ENCODE results near the gene NUP62CL. TPM values are rescaled to one million over a fixed set of nuclear protein-coding genes. Genes with fewer than 3 reads are reported as not detected.

Gene NUP62CL
- polyA plus RNA-seq, 1 donor from 2014 or later: 1.9 TPM

- H3K4me3 ChIP-seq (ENCODE audit: low read length): no peak overlapping the region
Observed at GRCh38 chrX:107227780-107228485, 21.7 kb upstream of the NUP62CL start.

GRCh38 chrX:107226757-107227156 lies 20.5 kb upstream of the NUP62CL start:
- Histone ChIP-seq H3K79me2 (replicated peaks; ENCODE audit: insufficient read depth, low read length) (no peaks in the 10 kb centered on the region), H3K27me3 (ENCODE audit: insufficient read depth, low read depth, low read length) (no peaks in the 10 kb centered on the region), H3K27ac (ENCODE audit: low read length) (no peak overlapping the region), H4K20me1 (ENCODE audit: insufficient read depth) (no peaks in the 10 kb centered on the region), H3K9me2 (ENCODE audit: insufficient read depth, low read length) (no peaks in the 10 kb centered on the region), H3F3A (ENCODE audit: insufficient read depth, low read length, poor library complexity, severe bottlenecking) (no peaks in the 10 kb centered on the region), H3K9ac (ENCODE audit: low read length) (no peak overlapping the region), H3K36me3 (ENCODE audit: insufficient read depth, low read length) (no peaks in the 10 kb centered on the region), H3K4me2 (ENCODE audit: low read length) (no peak overlapping the region), H2AFZ (ENCODE audit: low read depth, low read length) (no peak overlapping the region), H3K9me3 (ENCODE audit: low read length) (no peaks in the 10 kb centered on the region), H3K4me3 (ENCODE audit: low read length) (no peak overlapping the region)
- no peak for TF ChIP-seq REST (IDR thresholded peaks at IDR 0.05; ENCODE audit: borderline replicate concordance)
- no peak for TF ChIP-seq TAF1 (IDR thresholded peaks at IDR 0.05; ENCODE audit: low read depth)
- no peak for TF ChIP-seq SMC3 (conservative IDR thresholded peaks at IDR 0.05; ENCODE audit: poor library complexity)
- no peak for TF ChIP-seq EZH2 (IDR thresholded peaks at IDR 0.05; ENCODE audit: borderline replicate concordance, insufficient read depth, low read length, poor library complexity, severe bottlenecking)
- no peak for TF ChIP-seq MXI1 (conservative IDR thresholded peaks at IDR 0.05; ENCODE audit: poor library complexity, severe bottlenecking)
- no peak for TF ChIP-seq POLR2AphosphoS5 (IDR thresholded peaks at IDR 0.05)

More at GRCh38 chrX:107227780-107228485, 21.7 kb upstream of the NUP62CL start:
- Histone ChIP-seq H3K36me3 (ENCODE audit: insufficient read depth, low read length) (no peaks in the 10 kb centered on the region), H2AFZ (ENCODE audit: low read depth, low read length) (no peak overlapping the region), H3K79me2 (replicated peaks; ENCODE audit: insufficient read depth, low read length) (no peaks in the 10 kb centered on the region), H3K9ac (ENCODE audit: low read length) (no peak overlapping the region), H3K27me3 (ENCODE audit: insufficient read depth, low read depth, low read length) (no peaks in the 10 kb centered on the region), H4K20me1 (ENCODE audit: insufficient read depth) (no peaks in the 10 kb centered on the region), H3K9me2 (ENCODE audit: insufficient read depth, low read length) (no peaks in the 10 kb centered on the region), H3K27ac (ENCODE audit: low read length) (no peak overlapping the region), H3F3A (ENCODE audit: insufficient read depth, low read length, poor library complexity, severe bottlenecking) (no peaks in the 10 kb centered on the region), H3K4me2 (ENCODE audit: low read length) (no peak overlapping the region), H3K9me3 (ENCODE audit: low read length) (no peaks in the 10 kb centered on the region)
- no peak for TF ChIP-seq RAD21 (conservative IDR thresholded peaks at IDR 0.05)
- no peak for TF ChIP-seq REST (IDR thresholded peaks at IDR 0.05; ENCODE audit: borderline replicate concordance)
- TF ChIP-seq CTCF (IDR thresholded peaks at IDR 0.05; ENCODE audit: poor library complexity, severe bottlenecking): no peak
- no peak for TF ChIP-seq MXI1 (conservative IDR thresholded peaks at IDR 0.05; ENCODE audit: poor library complexity, severe bottlenecking)
- TF ChIP-seq TAF1 (IDR thresholded peaks at IDR 0.05; ENCODE audit: low read depth): no peak
- TF ChIP-seq POLR2AphosphoS5 (IDR thresholded peaks at IDR 0.05): no peak
- TF ChIP-seq EP300 (conservative IDR thresholded peaks at IDR 0.05; ENCODE audit: poor library complexity, severe bottlenecking): no peak
- TF ChIP-seq EZH2 (IDR thresholded peaks at IDR 0.05; ENCODE audit: borderline replicate concordance, insufficient read depth, low read length, poor library complexity, severe bottlenecking): no peak
- no peak for TF ChIP-seq SMC3 (conservative IDR thresholded peaks at IDR 0.05; ENCODE audit: poor library complexity)
